GM12875 (cell line): Measurements from ENCODE around the gene NUDT22.

Source experiments
- H3K4me3 ChIP-seq: one replicate; pipeline ENCODE4 v1.5.1; 2011; ENCODE audit warnings: low read depth, low read length, control low read depth
- TF ChIP-seq, protein P1 (sequence below): IDR thresholded peaks from 2 replicates; pipeline ENCODE4 v1.5.1; 2011; ENCODE audit warnings: low read depth, mild to moderate bottlenecking, control low read depth, inconsistent platforms, low read length, moderate library complexity, borderline replicate concordance; ENCODE audit not compliant: insufficient read depth

Gene NUDT22

GRCh38 chr11:64206457-64207255 lies 19.4 kb upstream of the NUDT22 start, which contains the start of gene FERMT3:
FERMT3 (plus strand) TSS chr11:64206721; CDS start chr11:64207365, 644 bp downstream.
- peak within 1 kb of the TSS; percentile 95 for H3K4me3 ChIP-seq
- TF ChIP-seq, protein P1, sequence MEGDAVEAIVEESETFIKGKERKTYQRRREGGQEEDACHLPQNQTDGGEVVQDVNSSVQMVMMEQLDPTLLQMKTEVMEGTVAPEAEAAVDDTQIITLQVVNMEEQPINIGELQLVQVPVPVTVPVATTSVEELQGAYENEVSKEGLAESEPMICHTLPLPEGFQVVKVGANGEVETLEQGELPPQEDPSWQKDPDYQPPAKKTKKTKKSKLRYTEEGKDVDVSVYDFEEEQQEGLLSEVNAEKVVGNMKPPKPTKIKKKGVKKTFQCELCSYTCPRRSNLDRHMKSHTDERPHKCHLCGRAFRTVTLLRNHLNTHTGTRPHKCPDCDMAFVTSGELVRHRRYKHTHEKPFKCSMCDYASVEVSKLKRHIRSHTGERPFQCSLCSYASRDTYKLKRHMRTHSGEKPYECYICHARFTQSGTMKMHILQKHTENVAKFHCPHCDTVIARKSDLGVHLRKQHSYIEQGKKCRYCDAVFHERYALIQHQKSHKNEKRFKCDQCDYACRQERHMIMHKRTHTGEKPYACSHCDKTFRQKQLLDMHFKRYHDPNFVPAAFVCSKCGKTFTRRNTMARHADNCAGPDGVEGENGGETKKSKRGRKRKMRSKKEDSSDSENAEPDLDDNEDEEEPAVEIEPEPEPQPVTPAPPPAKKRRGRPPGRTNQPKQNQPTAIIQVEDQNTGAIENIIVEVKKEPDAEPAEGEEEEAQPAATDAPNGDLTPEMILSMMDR, result no peak

DNA sequence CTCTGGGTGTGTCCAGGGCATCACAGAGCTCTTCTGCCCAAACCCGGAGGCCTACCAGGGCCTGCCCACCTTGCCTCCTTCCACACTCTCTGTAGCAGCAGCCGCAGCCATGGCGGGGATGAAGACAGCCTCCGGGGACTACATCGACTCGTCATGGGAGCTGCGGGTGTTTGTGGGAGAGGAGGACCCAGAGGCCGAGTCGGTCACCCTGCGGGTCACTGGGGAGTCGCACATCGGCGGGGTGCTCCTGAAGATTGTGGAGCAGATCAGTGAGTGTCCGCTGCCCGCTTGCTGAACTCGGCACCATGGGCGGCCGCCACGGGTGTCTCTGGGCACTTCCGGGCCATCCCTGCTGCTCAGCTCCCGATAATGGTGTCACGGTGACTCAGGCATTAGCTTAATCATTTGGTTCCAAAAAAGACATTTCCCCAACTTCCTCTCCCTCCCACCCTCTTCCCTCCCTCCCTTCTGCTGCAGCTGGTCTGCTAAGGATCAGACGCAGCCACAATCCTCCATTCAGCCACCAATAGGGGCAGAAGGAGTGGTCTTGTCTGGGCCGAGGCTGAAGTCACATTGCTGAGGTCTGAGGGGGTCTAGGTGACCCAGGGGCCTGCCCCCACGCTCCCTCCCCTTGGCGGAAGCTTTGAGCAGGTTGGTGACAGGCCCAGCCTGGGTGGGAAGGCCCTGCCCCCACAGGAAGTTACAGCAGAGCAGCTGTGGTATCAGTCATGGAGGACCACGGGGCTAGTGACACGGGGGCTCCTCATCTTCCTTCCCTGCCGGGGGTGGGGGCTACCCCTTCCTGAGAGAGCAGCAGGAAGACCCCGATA lies 18.6 kb upstream of the NUDT22 start:
- TF ChIP-seq, protein P1, result 0 out of 2 replicates have a peak, but pooled peaks have one; percentile 1
- peak overlapping the region; percentile 95 for H3K4me3 ChIP-seq

- peak overlapping the region; percentile 95 for H3K4me3 ChIP-seq
- TF ChIP-seq, protein P1, result no peak
These were observed 17.8 kb upstream of the NUDT22 start for GRCh38 chr11:64208086-64208795.

DNA sequence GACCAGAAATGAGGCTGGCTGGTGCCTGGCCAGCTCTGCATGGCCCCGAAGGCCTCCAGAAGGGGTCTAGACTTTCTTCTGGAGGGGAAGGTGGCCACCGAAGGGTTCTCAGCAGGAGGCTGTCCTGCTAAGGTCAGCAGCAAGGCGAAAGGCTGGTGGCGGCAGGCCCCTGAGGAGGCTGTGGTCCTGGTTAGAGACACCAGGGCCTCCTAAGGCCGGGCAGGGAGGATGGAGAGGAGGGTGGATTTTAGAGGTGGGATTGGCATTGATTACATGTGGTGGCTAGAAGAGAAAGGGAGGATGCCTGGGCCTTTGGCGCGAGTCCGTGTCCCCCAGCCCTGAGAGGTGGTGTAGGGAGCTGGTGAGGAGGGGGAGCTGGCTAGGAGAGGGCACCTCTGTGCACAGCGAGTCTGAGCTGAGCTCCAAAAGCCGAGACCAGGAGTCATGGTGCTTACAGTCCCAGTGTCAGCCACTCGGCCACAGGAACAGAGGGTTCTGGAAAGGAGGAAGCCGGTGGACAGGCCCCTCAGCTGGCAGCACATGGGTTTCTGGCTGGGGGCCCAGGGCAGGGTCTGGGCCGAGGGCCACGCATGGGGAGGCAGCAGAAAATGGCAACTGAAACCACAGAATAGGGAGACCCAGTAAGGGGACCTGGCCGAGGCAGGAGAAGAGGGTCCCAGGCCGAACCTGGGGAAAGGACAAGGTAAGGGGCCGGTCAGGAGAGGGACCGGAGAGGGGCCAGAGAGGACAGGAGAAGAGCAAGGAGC lies 17.1 kb upstream of the NUDT22 start:
- TF ChIP-seq, protein P1, result no peak
- H3K4me3 ChIP-seq, result no peak overlapping the region

DNA sequence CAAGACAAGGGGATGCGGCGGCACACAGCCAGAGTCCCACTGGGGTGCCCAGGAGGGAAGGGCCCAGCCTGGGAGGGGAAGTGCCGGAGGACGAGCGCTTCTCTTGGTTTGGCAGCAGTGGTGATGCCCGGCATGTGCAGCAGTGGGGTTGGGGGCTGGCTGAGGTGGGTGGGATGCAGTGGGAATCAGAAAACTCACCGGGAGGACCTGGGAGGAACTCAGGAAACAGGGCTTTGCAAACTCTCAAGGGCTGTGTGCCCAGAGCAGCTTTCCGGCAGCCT lies 16.6 kb upstream of the NUDT22 start:
- TF ChIP-seq, protein P1, result no peak
- no peak overlapping the region for H3K4me3 ChIP-seq

DNA sequence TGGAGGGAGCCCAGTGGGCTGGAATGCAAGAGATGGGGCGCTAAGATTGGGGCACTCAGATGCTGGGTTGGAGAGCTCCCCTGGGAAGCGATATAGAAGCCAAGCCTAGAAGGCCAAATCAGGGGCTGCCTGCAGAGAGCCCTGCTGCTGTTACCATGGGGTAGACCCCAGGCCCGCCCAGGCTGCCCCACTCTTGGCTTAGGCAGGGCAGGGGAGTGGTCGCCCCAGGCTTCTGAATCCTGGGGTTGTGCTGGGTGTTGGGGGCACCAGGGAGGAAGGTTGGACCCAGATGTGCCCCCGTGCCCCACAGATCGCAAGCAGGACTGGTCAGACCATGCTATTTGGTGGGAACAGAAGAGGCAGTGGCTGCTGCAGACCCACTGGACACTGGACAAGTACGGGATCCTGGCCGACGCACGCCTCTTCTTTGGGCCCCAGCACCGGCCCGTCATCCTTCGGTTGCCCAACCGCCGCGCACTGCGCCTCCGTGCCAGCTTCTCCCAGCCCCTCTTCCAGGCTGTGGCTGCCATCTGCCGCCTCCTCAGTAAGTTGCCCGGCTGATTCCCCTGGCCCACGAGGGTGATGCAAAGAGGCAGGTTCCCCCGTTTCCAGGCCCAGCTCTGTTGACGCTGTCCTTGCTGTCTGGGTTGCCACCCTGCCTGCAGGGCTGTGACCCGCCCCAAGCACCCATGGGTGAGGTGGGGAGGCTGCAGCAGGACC lies 15.6 kb upstream of the NUDT22 start:
- TF ChIP-seq, protein P1, result no peak
- H3K4me3 ChIP-seq, result no peak overlapping the region
